ENCODE results near the gene IDS. TPM values are rescaled to one million over a fixed set of nuclear protein-coding genes. Genes with fewer than 3 reads are reported as not detected.

Gene IDS
- total and polyA plus RNA-seq, 2 of the 8 experiments (the other 6 are each of a cell fraction or from before 2014, with no cell fraction given) = 19.9 to 20.7 TPM

- TF ChIP-seq CTCF (IDR thresholded peaks at IDR 0.05; ENCODE audit: control extremely low read depth in 1 of 3, insufficient read depth in 1 of 3, low read depth in 1 of 3, low read length in 3 of 3) = no peak
Observed at GRCh38 chrX:149516604-149517003, 11.5 kb upstream of the IDS start (continued).

Data from H1 (cell line).